DMS153 treated with DMSO at 0.1 percent for 48 hours (cell line): Measurements from ENCODE around the gene CENPP.
"Not testable (repeated sequence)": the region's sequence is repeated elsewhere in the genome, so short reads cannot be mapped to it uniquely, and the experiment has no call there.

Experiments
- DNase-seq: peaks from one replicate; lab custom pipeline; 2025; ENCODE audit not compliant: unreplicated experiment; lab: John Stamatoyannopoulos, UW

CENPP gene

GRCh38 chr9:92611621-92612285 lies 286.0 kb downstream of the CENPP start:
- no peak for DNase-seq

- no peak for DNase-seq
Measured at GRCh38 chr9:92612292-92612691, 286.5 kb downstream of the CENPP start.

- DNase-seq, result no peak
Measured at GRCh38 chr9:92612816-92613215, 287.1 kb downstream of the CENPP start.

GRCh38 chr9:92613268-92614122 lies 287.7 kb downstream of the CENPP start:
- DNase-seq, result no peak

- no peak for DNase-seq
Measured at GRCh38 chr9:92614123-92614510, 288.4 kb downstream of the CENPP start.

- DNase-seq, result no peak
Measured at GRCh38 chr9:92614763-92615461, 289.2 kb downstream of the CENPP start.

GRCh38 chr9:92615790-92616189 lies 290.0 kb downstream of the CENPP start:
- no peak for DNase-seq

GRCh38 chr9:92616199-92616641 lies 290.5 kb downstream of the CENPP start:
- DNase-seq, result no peak

GRCh38 chr9:92616655-92617111 lies 290.9 kb downstream of the CENPP start:
- DNase-seq, result no peak

GRCh38 chr9:92617195-92617813 lies 291.6 kb downstream of the CENPP start:
- DNase-seq, result no peak

- DNase-seq, result no peak
Measured at GRCh38 chr9:92617951-92618510, 292.3 kb downstream of the CENPP start.

GRCh38 chr9:92618633-92619225 lies 293.0 kb downstream of the CENPP start:
- DNase-seq, result no peak

GRCh38 chr9:92619601-92620300 lies 294.0 kb downstream of the CENPP start:
- DNase-seq, result no peak

GRCh38 chr9:92620845-92621244 lies 295.1 kb downstream of the CENPP start:
- no peak for DNase-seq

GRCh38 chr9:92623936-92624335 lies 298.2 kb downstream of the CENPP start:
- not testable (repeated sequence) for DNase-seq

- DNase-seq, result no peak
Measured at GRCh38 chr9:92626484-92626883, 300.7 kb downstream of the CENPP start.

GRCh38 chr9:92627651-92628050 lies 301.9 kb downstream of the CENPP start:
- no peak for DNase-seq

- DNase-seq, result no peak
Measured at GRCh38 chr9:92631452-92632343, 305.9 kb downstream of the CENPP start.

GRCh38 chr9:92632641-92633040 lies 306.9 kb downstream of the CENPP start:
- no peak for DNase-seq
